Activated CD8-positive, alpha-beta memory T cell treated with anti-CD3 and anti-CD28 coated beads, Interleukin-2, amount 50 U/mL, for 24 hours (primary cell): ENCODE data around the gene CPEB2.

ENCODE experiments used
- DNase-seq: peaks from one replicate; pipeline ENCODE4 v3.0.0-alpha.2; 2020; ENCODE audit errors: extremely low read depth

Gene CPEB2

GRCh38 chr4:15010038-15010585, 7.8 kb downstream of the CPEB2 start:
- no peak for DNase-seq

- DNase-seq, result no peak
These were observed 8.9 kb downstream of the CPEB2 start for GRCh38 chr4:15011166-15011565.

- no peak for DNase-seq
These were observed 9.9 kb downstream of the CPEB2 start for GRCh38 chr4:15012017-15012788.

GRCh38 chr4:15013585-15013984, 11.3 kb downstream of the CPEB2 start:
- DNase-seq, result no peak

GRCh38 chr4:15015170-15015569, 12.9 kb downstream of the CPEB2 start:
- no peak for DNase-seq

- DNase-seq, result no peak
These were observed 16.1 kb downstream of the CPEB2 start for GRCh38 chr4:15018361-15018760.

- no peak for DNase-seq
These were observed 18.4 kb downstream of the CPEB2 start for GRCh38 chr4:15020502-15021286.

- no peak for DNase-seq
These were observed 19.0 kb downstream of the CPEB2 start for GRCh38 chr4:15021311-15021710.

GRCh38 chr4:15021946-15022345, 19.7 kb downstream of the CPEB2 start:
- no peak for DNase-seq

GRCh38 chr4:15024386-15024785, 22.1 kb downstream of the CPEB2 start:
- DNase-seq, result no peak

- no peak for DNase-seq
These were observed 23.4 kb downstream of the CPEB2 start for GRCh38 chr4:15025693-15026092.

- DNase-seq, result no peak
These were observed 25.7 kb downstream of the CPEB2 start for GRCh38 chr4:15027921-15028435.

GRCh38 chr4:15031197-15031596, 28.9 kb downstream of the CPEB2 start:
- no peak for DNase-seq

- no peak for DNase-seq
These were observed 29.9 kb downstream of the CPEB2 start for GRCh38 chr4:15031993-15032675.

- DNase-seq, result no peak
These were observed 31.9 kb downstream of the CPEB2 start for GRCh38 chr4:15034071-15034764.

- DNase-seq, result no peak
These were observed 32.9 kb downstream of the CPEB2 start for GRCh38 chr4:15035159-15035558.

GRCh38 chr4:15037923-15038541, 35.8 kb downstream of the CPEB2 start:
- DNase-seq, result no peak

- DNase-seq, result no peak
These were observed 38.7 kb downstream of the CPEB2 start for GRCh38 chr4:15040916-15041463.

GRCh38 chr4:15042529-15043167, 40.4 kb downstream of the CPEB2 start:
- no peak for DNase-seq

GRCh38 chr4:15043226-15043625, 40.9 kb downstream of the CPEB2 start:
- DNase-seq, result no peak
